Endothelial cell of umbilical vein (primary cell): Measurements from ENCODE around the gene KCNAB2. TPM values are rescaled to one million over a fixed set of nuclear protein-coding genes. Genes with fewer than 3 reads are reported as not detected.

Experiments used
- BruUV-seq: library from RNA; stranded (reverse); fragments of 400-500 nt; replicated peaks from 2 replicates; lab custom pipeline; 2021; lab: Mats Ljungman, UMichigan
- CTCF ChIA-PET: fragments of 300-600, 350-600 bp; sonication (Branson Sonifier 250); formaldehyde crosslinking; loops from one replicate; lab custom pipeline; 2021; ENCODE audit warnings: antibody characterized with exemption, inconsistent platforms; lab: Charles Lee
- POLR2A ChIA-PET: fragments of 300-600, 350-600 bp; sonication (Branson Sonifier 250); formaldehyde crosslinking; loops from one replicate; lab custom pipeline; 2021; ENCODE audit warnings: antibody characterized with exemption, inconsistent platforms; lab: Charles Lee
- DNase-seq: peaks from one replicate; pipeline ENCODE4 v3.0.0-alpha.2; 2011; ENCODE audit warnings: low read depth, low spot score
- FAIRE-seq: peaks from 2 replicates; lab custom pipeline; 2011; peaks lifted over from hg19 to GRCh38; lab: Jason Lieb, UNC
- H2AFZ ChIP-seq: 2 replicates; pipeline ENCODE4 v1.6.0; 2012; ENCODE audit warnings: low read depth, low read length, control low read depth, inconsistent platforms
- H3K27ac ChIP-seq: 2 replicates; pipeline ENCODE4 v1.5.1; 2011; ENCODE audit warnings: low read depth, mild to moderate bottlenecking, control low read depth, low read length, moderate library complexity; ENCODE audit not compliant: insufficient read depth
- H3K27me3 ChIP-seq, 2 experiments: 2 replicates each; pipeline versions ENCODE4 v1.6.0 to v1.6.1; 2011; ENCODE audit warnings: low read length in 2 of 2, mixed read lengths in 1 of 2; ENCODE audit not compliant: control insufficient read depth in 2 of 2, insufficient read depth in 2 of 2
- H3K36me3 ChIP-seq, 2 experiments: 2 replicates in 1 of 2; 3 replicates in 1 of 2; pipeline ENCODE4 v1.5.1; 2011; ENCODE audit warnings: low read length in 2 of 2, mild to moderate bottlenecking in 1 of 2, moderate library complexity in 1 of 2; ENCODE audit not compliant: control insufficient read depth in 2 of 2, insufficient read depth in 2 of 2; ENCODE audit errors: extremely low read depth in 1 of 2
- H3K4me1 ChIP-seq: 3 replicates; pipeline ENCODE4 v1.5.1; 2011; ENCODE audit warnings: mild to moderate bottlenecking, low read length; ENCODE audit not compliant: control insufficient read depth, insufficient read depth; ENCODE audit errors: extremely low read depth
- H3K4me2 ChIP-seq: 2 replicates; pipeline ENCODE4 v1.6.1; 2011; ENCODE audit warnings: low read length, control low read depth, mixed read lengths; ENCODE audit not compliant: insufficient read depth
- H3K4me3 ChIP-seq, 3 experiments: fragments of 200-600 bp in 1 of 3; sonication (generic), shearing (Covaris generic) in 1 of 3; replicated peaks in 1 of 3; 2 replicates each; pipeline ENCODE4 v1.5.1; 2011 to 2016; ENCODE audit warnings: control low read depth in 3 of 3, low read length in 3 of 3, mild to moderate bottlenecking in 2 of 3, inconsistent platforms in 1 of 3, low read depth in 1 of 3, moderate library complexity in 1 of 3; ENCODE audit not compliant: insufficient read depth in 1 of 3
- H3K79me2 ChIP-seq: 2 replicates; pipeline ENCODE4 v1.6.0; 2012; ENCODE audit warnings: low read length, inconsistent platforms; ENCODE audit not compliant: control insufficient read depth, insufficient read depth
- H3K9ac ChIP-seq: replicated peaks from 2 replicates; pipeline ENCODE3; 2011; ENCODE audit warnings: low read length, control low read depth; ENCODE audit not compliant: insufficient read depth; ENCODE audit errors: extremely low read depth
- H3K9me1 ChIP-seq: replicated peaks from 3 replicates; pipeline ENCODE4 v1.6.0; 2011; ENCODE audit warnings: mild to moderate bottlenecking, low read length; ENCODE audit not compliant: control insufficient read depth, insufficient read depth; ENCODE audit errors: extremely low read depth
- H3K9me3 ChIP-seq: replicated peaks from 2 replicates; pipeline ENCODE4 v1.5.1; 2012; ENCODE audit warnings: low read length, inconsistent platforms; ENCODE audit not compliant: control insufficient read depth, insufficient read depth
- H4K20me1 ChIP-seq: replicated peaks from 2 replicates; pipeline ENCODE3; 2011; ENCODE audit warnings: mild to moderate bottlenecking, low read length; ENCODE audit not compliant: control insufficient read depth, insufficient read depth; ENCODE audit errors: extremely low read depth
- EZH2 ChIP-seq: IDR thresholded peaks from 2 replicates; pipeline ENCODE4 v1.6.1; 2012; ENCODE audit warnings: borderline replicate concordance, low read depth, mild to moderate bottlenecking, moderate library complexity, low read length, inconsistent platforms; ENCODE audit not compliant: severe bottlenecking
- FOS ChIP-seq: IDR thresholded peaks from 2 replicates; pipeline ENCODE4 v1.6.1; 2011; ENCODE audit warnings: mild to moderate bottlenecking, low read length, moderate library complexity, borderline replicate concordance; ENCODE audit not compliant: insufficient read depth
- GATA2 ChIP-seq: IDR thresholded peaks from 2 replicates; pipeline ENCODE4 v1.7.0; 2011; ENCODE audit warnings: low read depth, mild to moderate bottlenecking, moderate library complexity, mixed read lengths, low read length; ENCODE audit not compliant: insufficient read length, insufficient read depth
- JUN ChIP-seq: IDR thresholded peaks from 2 replicates; pipeline ENCODE4 v1.6.1; 2011; ENCODE audit warnings: borderline replicate concordance, low read depth; ENCODE audit not compliant: insufficient read length, insufficient read depth
- MYC ChIP-seq: IDR thresholded peaks from one replicate; pipeline ENCODE4 v1.6.1; 2011; ENCODE audit warnings: mild to moderate bottlenecking, low read depth, low read length
- POLR2A ChIP-seq: IDR thresholded peaks from 2 replicates; pipeline ENCODE4 v1.6.1; 2012; ENCODE audit warnings: low read depth, mild to moderate bottlenecking, control low read depth, low read length
- POLR2AphosphoS5 ChIP-seq: IDR thresholded peaks from 2 replicates; pipeline ENCODE4 v1.6.1; 2012; ENCODE audit warnings: low read depth, mild to moderate bottlenecking, control low read depth, low read length, moderate library complexity; ENCODE audit not compliant: insufficient read depth
- dilution Hi-C: fragments of 300-500 bp; cut with MboI; formaldehyde crosslinking; loops from one replicate; pipeline ENCODE4 v1.15.0; 2019; ENCODE audit warnings: low sequenced_read_pairs; ENCODE audit not compliant: extremely low pct_ligation_motif_present
- intact Hi-C: fragments of 100-400 bp; cut with micrococcal nuclease; formaldehyde crosslinking; loops from one replicate; pipeline ENCODE4 v1.10.0; 2022
- polyA plus RNA-seq, 4 experiments: library from polyadenylated mRNA; depleted of rRNA in 3 of 4; stranded (reverse) in 3 of 4; unstranded in 1 of 4; fragments of >200 nt; gene quantifications; 2 replicates each; pipeline versions ENCODE4 v1.2.1 to v1.2.3, GENCODE V29; 2011 to 2012; ENCODE audit warnings: missing spikeins in 1 of 4
- total RNA-seq: library from RNA; stranded (reverse); gene quantifications from 2 replicates; pipeline ENCODE4 v1.2.3, GENCODE V29; 2021
- TF ChIP-seq, protein P1 (sequence below): IDR thresholded peaks from 2 replicates; pipeline ENCODE4 v1.6.1; 2011; ENCODE audit not compliant: insufficient read depth, insufficient read length
- TF ChIP-seq, protein P2 (sequence below), 2 donors: IDR thresholded peaks; 1 replicate in 1 of 2; 2 replicates in 1 of 2; pipeline ENCODE4 v1.5.1; 2011; ENCODE audit warnings: low read length in 2 of 2, mild to moderate bottlenecking in 2 of 2, moderate library complexity in 2 of 2, control low read depth in 1 of 2, inconsistent platforms in 1 of 2, low read depth in 1 of 2; ENCODE audit not compliant: insufficient read depth in 1 of 2; ENCODE audit errors: extremely low read depth in 1 of 2

Gene KCNAB2
- total and polyA plus RNA-seq, 2 donors (not counting 3 experiments of a cell fraction or from before 2014, with no cell fraction given): 2.4 to 3.8 TPM

DNA sequence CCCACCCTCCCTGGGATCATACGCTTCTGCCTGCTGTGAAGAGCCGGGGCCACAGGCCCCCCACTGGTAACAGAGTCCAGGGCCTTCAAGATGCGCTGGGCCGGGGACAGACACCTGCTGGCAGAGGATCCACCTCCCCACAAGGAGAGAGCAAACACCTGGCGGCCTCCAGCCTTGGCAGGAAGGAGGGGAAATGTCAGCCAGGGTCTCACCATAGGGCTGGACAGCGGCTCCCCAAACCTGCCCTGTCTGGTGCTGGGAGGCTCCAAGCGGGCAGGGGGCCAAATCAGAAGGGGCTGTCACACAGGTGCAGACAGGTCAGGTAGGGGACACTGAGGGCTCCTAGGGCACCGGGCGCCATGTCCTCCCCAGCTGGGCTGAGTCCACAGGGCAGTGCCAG is 58.9 kb downstream of the KCNAB2 start:
- no peaks in the 10 kb centered on the region for H4K20me1 ChIP-seq
- no peaks in the 10 kb centered on the region for H3K9me1 ChIP-seq
- no peak for DNase-seq
- no peak overlapping the region for H3K4me2 ChIP-seq
- H3K79me2 ChIP-seq: no peaks in the 10 kb centered on the region
- POLR2A ChIA-PET: no interaction called here
- BruUV-seq: no TSS peak
- no peak overlapping the region for H2AFZ ChIP-seq
- H3K4me3 ChIP-seq: no peak overlapping the region
- intact Hi-C loops (no loop called here), dilution Hi-C loops (no loop called here)
- no peaks in the 10 kb centered on the region for H3K4me1 ChIP-seq
- TF ChIP-seq MYC (no peak), FOS (no peak), JUN (no peak), POLR2AphosphoS5 (no peak), POLR2A (no peak), GATA2 (no peak), EZH2 (no peak)
- TF ChIP-seq, protein P1, sequence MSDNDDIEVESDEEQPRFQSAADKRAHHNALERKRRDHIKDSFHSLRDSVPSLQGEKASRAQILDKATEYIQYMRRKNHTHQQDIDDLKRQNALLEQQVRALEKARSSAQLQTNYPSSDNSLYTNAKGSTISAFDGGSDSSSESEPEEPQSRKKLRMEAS: no peak
- TF ChIP-seq, protein P2, sequence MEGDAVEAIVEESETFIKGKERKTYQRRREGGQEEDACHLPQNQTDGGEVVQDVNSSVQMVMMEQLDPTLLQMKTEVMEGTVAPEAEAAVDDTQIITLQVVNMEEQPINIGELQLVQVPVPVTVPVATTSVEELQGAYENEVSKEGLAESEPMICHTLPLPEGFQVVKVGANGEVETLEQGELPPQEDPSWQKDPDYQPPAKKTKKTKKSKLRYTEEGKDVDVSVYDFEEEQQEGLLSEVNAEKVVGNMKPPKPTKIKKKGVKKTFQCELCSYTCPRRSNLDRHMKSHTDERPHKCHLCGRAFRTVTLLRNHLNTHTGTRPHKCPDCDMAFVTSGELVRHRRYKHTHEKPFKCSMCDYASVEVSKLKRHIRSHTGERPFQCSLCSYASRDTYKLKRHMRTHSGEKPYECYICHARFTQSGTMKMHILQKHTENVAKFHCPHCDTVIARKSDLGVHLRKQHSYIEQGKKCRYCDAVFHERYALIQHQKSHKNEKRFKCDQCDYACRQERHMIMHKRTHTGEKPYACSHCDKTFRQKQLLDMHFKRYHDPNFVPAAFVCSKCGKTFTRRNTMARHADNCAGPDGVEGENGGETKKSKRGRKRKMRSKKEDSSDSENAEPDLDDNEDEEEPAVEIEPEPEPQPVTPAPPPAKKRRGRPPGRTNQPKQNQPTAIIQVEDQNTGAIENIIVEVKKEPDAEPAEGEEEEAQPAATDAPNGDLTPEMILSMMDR (IDR thresholded peaks at IDR 0.05; ENCODE audit: extremely low read depth in 1 of 2, insufficient read depth in 1 of 2, low read depth in 1 of 2, low read length in 2 of 2): no peak
- H3K9ac ChIP-seq: no peak overlapping the region
- H3K27ac ChIP-seq: no peak overlapping the region
- CTCF ChIA-PET: interaction anchor here (1.9 to 2.2 kb wide), 2 partner anchors 52 to 140 kb away, joined by 5 to 7 read pairs; no protein-coding TSS in a partner anchor
- H3K36me3 ChIP-seq: no peaks in the 10 kb centered on the region
- no peaks in the 10 kb centered on the region for H3K9me3 ChIP-seq
- no peaks in the 10 kb centered on the region for H3K27me3 ChIP-seq
- FAIRE-seq: no peak
